ENCODE data around the gene ASPDH.
A peak's percentile ranks its signal among the peaks of the same experiment; 100 is the strongest.

Gene ASPDH

GRCh38 chr19:50512999-50513745 is 541 bp downstream of the ASPDH start:
- DNase-seq, result no peak

- no peak for DNase-seq
Measured at GRCh38 chr19:50512112-50512998, 1.4 kb downstream of the ASPDH start.

- peak; percentile 96 for DNase-seq
Measured at GRCh38 chr19:50511069-50511822, 2.5 kb downstream of the ASPDH start, which contains the start of gene JOSD2. TSS of gene JOSD2 (minus strand) at chr19:50511191. CDS start at chr19:50510431, 760 bp downstream.

DNA sequence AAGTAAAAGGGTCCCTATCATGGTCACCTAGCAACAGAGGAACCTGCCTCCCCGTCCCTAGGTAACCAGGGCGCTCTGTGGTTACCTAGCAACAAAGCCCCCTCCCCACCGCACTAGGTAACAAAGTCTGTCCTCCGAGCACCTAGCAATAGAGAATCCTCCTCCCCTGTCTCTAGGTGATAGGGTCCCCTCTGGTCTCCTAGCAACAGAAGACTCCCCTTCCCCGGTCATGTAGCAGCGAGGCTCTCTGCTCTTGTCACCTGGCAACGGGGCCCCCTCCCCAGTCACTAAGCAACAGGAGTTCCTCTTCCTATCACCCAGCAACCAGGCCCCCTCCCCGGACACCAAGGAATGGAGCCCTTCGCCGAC is 3.0 kb downstream of the ASPDH start:
- DNase-seq, result no peak

DNA sequence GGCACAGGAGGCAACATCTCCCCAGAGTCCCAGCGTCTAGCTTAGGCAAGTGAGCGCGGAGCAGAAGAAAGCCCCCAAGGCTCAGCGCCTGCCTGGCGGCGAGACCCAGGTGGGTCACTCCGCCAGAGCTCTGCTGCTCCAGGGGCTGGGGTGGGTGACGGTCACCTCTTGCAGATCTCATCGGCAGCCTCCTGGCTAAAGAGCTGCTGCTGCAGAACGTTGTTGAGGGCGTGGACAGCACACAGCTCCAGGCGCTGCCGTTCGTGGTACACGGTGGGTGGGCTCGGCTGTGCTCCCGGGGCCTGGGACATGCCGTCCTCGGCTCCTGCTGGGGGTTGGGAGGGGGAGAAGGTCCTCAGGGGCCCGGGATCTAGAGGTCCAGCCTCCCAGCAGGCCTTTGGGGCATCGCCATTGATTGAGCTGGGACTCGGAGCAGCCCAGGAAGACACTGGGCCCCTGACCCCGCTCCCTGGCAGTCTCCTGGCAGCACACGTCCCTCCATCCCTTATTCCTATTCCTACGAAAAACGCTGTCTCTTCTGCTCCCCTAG is 3.5 kb downstream of the ASPDH start:
- DNase-seq, result no peak

GRCh38 chr19:50509366-50509765 is 4.3 kb downstream of the ASPDH start:
- no peak for DNase-seq

DNA sequence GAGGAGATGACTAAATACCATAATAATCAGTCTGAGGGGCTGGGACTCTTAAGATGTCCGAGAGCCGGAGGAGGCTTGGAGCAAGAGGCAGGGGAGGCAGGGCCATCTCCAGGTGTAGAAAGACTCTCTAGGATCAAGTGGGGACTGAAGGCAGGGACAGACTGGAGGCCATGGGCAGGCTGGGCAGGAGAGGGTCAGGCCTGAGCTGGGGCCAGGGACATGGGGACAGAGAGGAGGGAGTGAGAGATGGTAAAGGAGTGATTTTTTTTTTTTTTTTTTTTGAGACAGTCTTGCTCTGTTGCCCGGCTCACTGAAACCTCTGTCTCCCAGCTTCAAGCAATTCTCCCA is 4.9 kb downstream of the ASPDH start:
- no peak for DNase-seq

DNA sequence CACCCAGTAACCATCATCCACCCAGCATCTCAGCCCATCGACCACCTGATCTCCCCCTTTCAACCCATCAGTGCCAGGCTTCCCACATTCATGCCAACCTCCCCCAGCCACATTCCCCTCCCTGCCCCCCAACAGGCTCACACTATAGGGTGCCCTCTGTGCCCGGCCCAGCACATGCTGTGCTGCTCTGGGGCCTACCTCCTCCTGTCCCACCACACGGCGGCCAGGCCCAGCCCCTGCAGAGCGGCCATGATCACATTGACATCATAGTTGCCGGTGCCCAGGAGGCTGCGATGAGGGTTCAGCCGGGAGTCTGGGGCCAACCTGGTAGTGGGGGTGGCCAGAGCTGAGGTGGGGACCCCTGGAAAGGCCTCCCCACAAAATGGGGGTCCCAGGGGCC is 6.3 kb downstream of the ASPDH start:
- no peak for DNase-seq

DNA sequence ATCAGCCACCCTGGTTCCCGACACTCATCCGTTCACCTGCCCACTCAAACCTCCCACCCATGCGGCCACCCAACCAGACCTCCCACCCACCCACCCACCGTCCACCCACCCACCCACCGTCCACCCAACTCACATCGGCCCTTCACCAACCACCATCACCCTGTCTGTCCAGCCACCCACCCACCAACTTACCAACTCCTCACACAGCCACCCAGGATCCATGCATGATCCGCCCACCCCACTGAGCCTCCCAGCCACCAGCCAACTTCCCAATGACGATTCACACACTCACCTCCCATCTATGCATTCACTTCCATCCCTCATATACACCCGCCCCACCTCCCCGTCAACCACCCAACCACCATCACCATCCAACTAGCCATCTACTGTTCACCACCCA is 7.0 kb downstream of the ASPDH start:
- DNase-seq, result no peak

DNA sequence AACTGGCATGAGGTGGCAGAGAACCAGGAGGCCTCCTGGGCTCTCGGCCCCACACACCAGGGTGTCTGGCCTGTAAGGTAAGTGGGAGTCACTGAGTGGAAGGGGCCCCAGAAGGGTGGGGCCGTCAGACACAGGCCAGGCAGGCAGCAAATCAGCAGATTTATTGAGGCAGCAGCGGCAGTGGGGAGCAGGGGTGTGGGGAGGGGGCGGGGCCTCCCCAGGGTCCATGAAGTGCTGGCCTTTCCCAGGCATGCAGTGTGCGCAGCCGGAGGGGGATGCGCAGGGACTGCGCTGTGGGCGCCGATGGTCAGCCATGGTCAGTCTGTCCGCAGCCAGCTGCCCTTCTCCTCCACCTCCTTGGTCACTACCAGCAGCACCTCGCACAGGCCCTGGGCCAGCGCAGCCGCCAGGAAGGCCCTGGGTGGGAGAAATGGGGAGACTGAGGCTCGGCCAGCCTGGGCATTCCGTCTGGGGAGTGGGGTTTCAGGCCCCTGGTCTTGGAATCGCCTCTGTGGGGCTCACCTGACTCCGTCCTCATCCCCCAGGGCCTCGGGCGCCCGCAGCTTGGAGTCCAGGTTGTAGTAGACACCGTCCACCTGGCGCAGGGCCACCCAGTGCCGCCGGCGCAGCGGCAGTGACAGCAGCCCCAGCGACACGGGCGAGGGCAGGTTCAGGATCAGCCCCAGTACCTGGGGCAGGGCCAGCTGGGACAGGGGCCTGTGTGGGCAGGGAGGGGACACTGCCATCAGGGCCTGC is 7.7 kb downstream of the ASPDH start:
- DNase-seq, result no peak

DNA sequence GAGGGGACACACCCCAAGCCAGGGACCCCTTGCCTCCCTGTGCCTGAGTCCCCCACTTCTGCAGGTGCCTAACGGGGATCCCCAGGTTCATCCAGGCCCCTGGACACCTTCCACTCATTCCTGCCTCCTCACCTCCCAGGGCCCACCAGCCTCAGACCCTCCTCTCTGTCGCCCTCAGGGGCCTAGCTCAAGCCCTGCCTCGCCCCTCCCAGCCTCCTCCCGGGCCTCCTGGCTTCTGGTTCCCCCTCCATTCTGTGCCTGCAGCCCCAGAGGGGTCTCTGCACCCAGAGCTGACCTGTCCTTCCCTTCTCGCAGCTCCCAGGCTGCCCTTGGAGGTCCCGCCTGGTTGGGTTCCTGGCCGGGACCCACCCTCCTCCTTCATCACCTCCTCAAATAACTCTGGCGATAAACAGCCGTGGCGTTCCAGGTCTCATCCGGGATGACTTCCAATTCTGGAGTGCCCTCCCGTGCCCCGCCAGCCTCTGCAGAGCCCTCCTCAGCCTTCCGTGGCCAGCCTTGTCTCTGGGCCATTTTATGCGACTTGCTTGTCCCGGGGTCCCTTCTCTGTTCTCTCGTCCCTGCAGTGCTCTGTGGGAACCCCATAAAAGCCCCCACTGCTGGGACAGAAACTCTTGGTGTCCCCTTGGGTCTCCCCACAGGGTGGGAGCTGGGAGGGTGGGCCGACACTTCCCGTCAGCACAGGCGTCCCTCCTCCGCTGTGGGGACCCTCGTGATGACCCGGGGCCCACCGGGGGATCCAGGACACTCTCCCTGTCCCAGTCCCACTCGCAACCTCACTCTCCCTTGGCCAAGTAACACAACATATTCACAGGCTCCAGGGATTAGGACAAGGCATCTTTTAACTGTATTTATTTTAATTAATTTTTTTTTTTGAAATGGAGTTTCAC is 11.9 kb downstream of the ASPDH start:
- no peak for DNase-seq

DNA sequence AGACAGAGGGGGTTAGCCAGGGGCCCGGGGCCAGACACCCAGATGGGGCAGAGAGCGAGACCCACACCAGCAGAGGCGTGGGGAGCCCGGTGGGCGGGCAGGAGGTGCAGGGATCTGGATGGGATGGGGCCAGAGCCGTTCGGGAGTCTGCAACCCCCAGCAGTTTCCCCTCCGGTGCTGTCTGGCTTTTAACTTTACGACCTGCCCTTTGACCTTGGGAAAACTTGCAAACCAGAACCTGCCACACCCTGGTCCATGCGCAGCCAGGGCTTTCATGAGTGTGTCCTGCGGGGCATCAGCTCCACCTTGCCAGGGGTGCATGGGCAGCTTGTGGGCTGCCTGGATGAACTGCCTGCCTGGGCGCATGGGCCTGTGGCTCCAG is 12.5 kb downstream of the ASPDH start:
- no peak for DNase-seq

- DNase-seq, result no peak
Measured at GRCh38 chr19:50500753-50501151, 13.0 kb downstream of the ASPDH start.

- DNase-seq, result no peak
Measured at GRCh38 chr19:50500060-50500752, 13.5 kb downstream of the ASPDH start.

DNA sequence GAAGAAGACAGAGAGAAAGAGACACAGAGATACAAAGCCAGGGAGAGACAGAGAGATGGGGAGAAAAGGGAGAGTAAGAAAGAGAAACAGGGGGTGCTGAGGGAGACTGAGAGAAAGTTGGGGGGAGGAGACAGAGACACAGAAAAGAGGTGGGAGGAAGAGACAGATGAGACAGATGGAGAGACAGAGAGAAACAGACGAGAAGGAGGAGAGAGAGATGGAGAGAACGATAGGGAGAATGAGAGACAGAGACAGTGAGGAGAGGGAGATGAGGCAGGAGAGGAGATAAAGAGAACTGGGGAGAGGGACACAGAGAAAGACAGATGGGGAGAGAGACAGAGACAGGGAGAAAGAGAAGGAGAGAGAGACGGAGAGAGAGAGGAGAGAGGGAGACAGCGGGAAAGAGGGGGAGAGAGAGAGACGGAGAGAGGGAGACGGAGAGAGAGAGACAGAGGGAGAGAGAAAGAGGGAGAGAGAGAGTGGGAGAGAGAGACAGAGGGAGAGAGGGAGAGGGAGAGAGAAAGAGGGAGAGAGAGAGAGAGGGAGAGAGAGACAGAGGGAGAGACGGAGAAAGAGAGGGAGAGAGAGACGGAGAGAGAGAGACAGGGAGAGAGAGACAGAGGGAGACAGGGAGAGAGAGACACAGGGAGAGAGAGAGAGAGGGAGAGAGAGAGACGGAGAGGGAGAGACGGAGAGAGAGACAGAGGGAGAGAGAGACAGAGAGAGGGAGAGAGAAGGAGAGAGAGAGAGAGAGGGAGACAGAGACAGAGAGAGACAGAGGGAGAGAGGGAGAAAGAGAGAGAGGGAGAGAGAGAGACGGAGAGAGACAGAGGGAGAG is 15.3 kb downstream of the ASPDH start:
- DNase-seq, result no peak

- DNase-seq, result no peak
Measured at GRCh38 chr19:50497022-50497405, 16.7 kb downstream of the ASPDH start.

- DNase-seq, result no peak
Measured at GRCh38 chr19:50496189-50497021, 17.3 kb downstream of the ASPDH start.

DNA sequence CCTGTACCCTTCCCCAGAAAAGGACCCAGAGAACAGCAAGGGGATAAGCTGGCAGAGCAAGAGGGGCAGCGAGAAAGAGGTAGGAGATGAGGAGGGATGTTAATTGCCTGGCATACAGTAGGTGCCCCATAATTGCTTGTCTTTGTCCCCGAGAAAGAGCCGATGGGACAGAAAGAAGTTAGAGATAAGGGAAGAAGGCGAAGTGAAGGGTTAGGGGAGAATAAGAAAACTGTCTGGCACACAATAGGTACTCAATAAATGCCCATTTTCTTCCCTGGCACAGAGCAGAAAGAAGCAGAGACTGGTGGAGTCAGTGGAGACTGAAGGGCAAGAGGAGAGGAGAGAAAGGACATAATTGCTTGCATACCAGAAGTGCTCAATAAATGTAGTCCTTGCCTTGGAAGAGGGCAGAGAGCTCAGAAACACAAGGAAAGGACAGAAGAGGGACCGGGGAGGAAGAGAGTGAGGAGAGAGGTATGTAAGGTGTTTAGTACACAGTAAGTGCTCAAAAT is 18.6 kb downstream of the ASPDH start:
- no peak for DNase-seq

All from CD4-positive, alpha-beta T cell treated with Interleukin-17A for 4 hours (primary cell).